Liver (tissue), 9 donors: Measurements from ENCODE around the gene ITGA5. TPM values are rescaled to one million over a fixed set of nuclear protein-coding genes. Genes with fewer than 3 reads are reported as not detected.
A peak's percentile ranks its signal among the peaks of the same experiment; 100 is the strongest.

Source experiments
- DNase-seq: peaks from one replicate; pipeline ENCODE4 v3.0.0-alpha.2; 2017; ENCODE audit warnings: low spot score
- H3K27ac ChIP-seq, 2 donors: one replicate each; pipeline ENCODE4 v1.7.0; 2013; ENCODE audit warnings: inconsistent platforms in 2 of 2, low read length in 2 of 2, control low read depth in 1 of 2, low read depth in 1 of 2, mild to moderate bottlenecking in 1 of 2
- H3K27me3 ChIP-seq, 4 donors: one replicate each; pipeline versions ENCODE4 v1.6.1 to v1.7.0; 2013; ENCODE audit warnings: low read length in 3 of 4, inconsistent platforms in 1 of 4, mild to moderate bottlenecking in 1 of 4, moderate library complexity in 1 of 4; ENCODE audit not compliant: control insufficient read depth in 4 of 4, insufficient read depth in 4 of 4
- H3K36me3 ChIP-seq, 4 donors: one replicate each; pipeline versions ENCODE4 v1.6.1 to v1.7.0; 2013; ENCODE audit warnings: low read length in 3 of 4, mild to moderate bottlenecking in 3 of 4, low read depth in 1 of 4, moderate library complexity in 1 of 4; ENCODE audit not compliant: control insufficient read depth in 4 of 4, insufficient read depth in 3 of 4
- H3K4me1 ChIP-seq, 4 donors: one replicate each; pipeline versions ENCODE4 v1.6.1 to v1.7.0; 2013; ENCODE audit warnings: low read length in 3 of 4, mild to moderate bottlenecking in 3 of 4, moderate library complexity in 1 of 4; ENCODE audit not compliant: control insufficient read depth in 4 of 4, insufficient read depth in 4 of 4
- H3K4me3 ChIP-seq, 3 donors: one replicate each; pipeline versions ENCODE4 v1.6.1 to v1.7.0; 2013; ENCODE audit warnings: low read length in 3 of 3, control low read depth in 1 of 3, low read depth in 1 of 3, mild to moderate bottlenecking in 1 of 3
- H3K9ac ChIP-seq, 2 donors: one replicate each; pipeline ENCODE4 v1.7.0; 2013; ENCODE audit warnings: low read length in 2 of 2, mild to moderate bottlenecking in 2 of 2, moderate library complexity in 2 of 2, control low read depth in 1 of 2, low read depth in 1 of 2
- H3K9me3 ChIP-seq, 4 donors: one replicate each; pipeline versions ENCODE4 v1.6.1 to v1.7.0; 2013; ENCODE audit warnings: low read length in 3 of 4; ENCODE audit not compliant: control insufficient read depth in 4 of 4
- ATF3 ChIP-seq: IDR thresholded peaks from 2 replicates; pipeline ENCODE4 v1.6.1; 2016; ENCODE audit warnings: antibody characterized with exemption
- CTCF ChIP-seq: fragments of 150-350 bp; IDR thresholded peaks from 2 replicates; pipeline ENCODE4 v1.5.1; 2017; ENCODE audit warnings: improper control_type of control experiment, low read depth, low read length; ENCODE audit not compliant: missing input control
- EGR1 ChIP-seq, 2 donors: IDR thresholded peaks; 2 replicates each; pipeline ENCODE4 v1.6.1; 2016 to 2018; ENCODE audit warnings: antibody characterized with exemption in 2 of 2, low read depth in 2 of 2
- FOXA1 ChIP-seq: IDR thresholded peaks from 2 replicates; pipeline ENCODE4 v1.6.1; 2016; ENCODE audit warnings: antibody characterized with exemption
- FOXA2 ChIP-seq: IDR thresholded peaks from 2 replicates; pipeline ENCODE4 v1.6.1; 2016; ENCODE audit warnings: antibody characterized with exemption
- GABPA ChIP-seq, 2 donors: IDR thresholded peaks in 1 of 2; conservative IDR thresholded peaks in 1 of 2; 2 replicates each; pipeline ENCODE4 v1.6.1; 2016; ENCODE audit warnings: antibody characterized with exemption in 2 of 2, mild to moderate bottlenecking in 1 of 2, moderate library complexity in 1 of 2
- HNF4A ChIP-seq, 2 donors: conservative IDR thresholded peaks; 2 replicates each; pipeline ENCODE4 v1.6.1; 2016; ENCODE audit warnings: antibody characterized with exemption in 2 of 2, mild to moderate bottlenecking in 2 of 2
- HNF4G ChIP-seq: IDR thresholded peaks from 2 replicates; pipeline ENCODE4 v1.6.1; 2016; ENCODE audit warnings: antibody characterized with exemption
- JUND ChIP-seq, 2 donors: IDR thresholded peaks; 2 replicates each; pipeline ENCODE4 v1.6.1; 2016; ENCODE audit warnings: antibody characterized with exemption in 2 of 2
- MAX ChIP-seq: IDR thresholded peaks from 2 replicates; pipeline ENCODE4 v1.6.1; 2016; ENCODE audit warnings: antibody characterized with exemption
- NR2F2 ChIP-seq: IDR thresholded peaks from 2 replicates; pipeline ENCODE4 v1.6.1; 2016; ENCODE audit warnings: antibody characterized with exemption
- RAD21 ChIP-seq, 2 donors: IDR thresholded peaks; 2 replicates each; pipeline ENCODE4 v1.6.1; 2016; ENCODE audit warnings: antibody characterized with exemption in 2 of 2, mild to moderate bottlenecking in 2 of 2
- REST ChIP-seq: IDR thresholded peaks from 2 replicates; pipeline ENCODE4 v1.6.1; 2016; ENCODE audit warnings: antibody characterized with exemption, mild to moderate bottlenecking
- RXRA ChIP-seq, 2 donors: IDR thresholded peaks; 2 replicates each; pipeline ENCODE4 v1.6.1; 2017 to 2018; ENCODE audit warnings: antibody characterized with exemption in 2 of 2, mild to moderate bottlenecking in 1 of 2
- SP1 ChIP-seq: IDR thresholded peaks from 2 replicates; pipeline ENCODE4 v1.6.1; 2018; ENCODE audit warnings: antibody characterized with exemption, mild to moderate bottlenecking
- TAF1 ChIP-seq: conservative IDR thresholded peaks from 2 replicates; pipeline ENCODE4 v1.6.1; 2016; ENCODE audit warnings: antibody characterized with exemption, mild to moderate bottlenecking
- YY1 ChIP-seq: IDR thresholded peaks from 2 replicates; pipeline ENCODE4 v1.6.1; 2016; ENCODE audit warnings: antibody characterized with exemption, mild to moderate bottlenecking
- ZBTB33 ChIP-seq: IDR thresholded peaks from 2 replicates; pipeline ENCODE4 v1.6.1; 2016; ENCODE audit warnings: antibody characterized with exemption
- WGBS: extraction: QIAGEN DNeasy Blood & Tissue Kit; methylation state at CpG from one replicate; pipeline ENCODE4 v1.1.7; 2013; 5-methylcytosine and 5-hydroxymethylcytosine counted together
- polyA plus RNA-seq, 2 donors: library from polyadenylated mRNA; stranded (reverse) in 1 of 2; unstranded in 1 of 2; fragments of 200-250 nt in 1 of 2; fragments of >200 nt in 1 of 2; fragmentation: Nextera tagmentation in 1 of 2; extraction: Ambion mirVana in 1 of 2; gene quantifications; one replicate each; pipeline versions ENCODE4 v1.2.1 to v1.2.3, GENCODE V29; 2013 to 2015
- total RNA-seq, 2 donors: library from RNA; depleted of rRNA; stranded (reverse); fragments of >200 nt; gene quantifications; one replicate each; pipeline ENCODE4 v1.2.3, GENCODE V29; 2014
- donor health status: healthy.
- donor health status: healthy.
- donor health status: healthy.
- donor health status: healthy.
- donor health status: healthy.

Gene ITGA5
- total and polyA plus RNA-seq, 4 donors = 26.6 to 60.7 (median 39.6) TPM

GRCh38 chr12:54431911-54432814 lies 13.1 kb upstream of the ITGA5 start:
- no peaks in the 10 kb centered on the region for H3K9me3 ChIP-seq
- no peaks in the 10 kb centered on the region for H3K36me3 ChIP-seq
- H3K4me3 ChIP-seq = no peak overlapping the region
- H3K4me1 ChIP-seq = peaks cover 5 to 25% (median 17%) of the 10 kb centered on the region in 4 donors
- no peaks in the 10 kb centered on the region for H3K27me3 ChIP-seq
- DNase-seq = no peak
- 48% methylated on average over 9 of the region's 9 CpGs for WGBS
- no peak overlapping the region for H3K9ac ChIP-seq
- TF ChIP-seq SP1 (peak; percentile 14), ATF3 (no peak), HNF4G (no peak), NR2F2 (no peak), CTCF (no peak), FOXA2 (no peak), RAD21 (IDR thresholded peaks at IDR 0.05) (no peak), GABPA (IDR thresholded peaks at IDR 0.05 in 1 of 2, conservative IDR thresholded peaks at IDR 0.05 in 1 of 2) (no peak), EGR1 (IDR thresholded peaks at IDR 0.05; ENCODE audit: low read depth in 2 of 2) (no peak), RXRA (IDR thresholded peaks at IDR 0.05) (peak in 1 of 2 donors; percentile 17), HNF4A (conservative IDR thresholded peaks at IDR 0.05) (no peak), MAX (no peak), REST (peak; percentile 14), ZBTB33 (no peak), YY1 (peak; percentile 32), FOXA1 (no peak), TAF1 (no peak), JUND (IDR thresholded peaks at IDR 0.05) (no peak)
- peak overlapping the region in 1 of 2 donors; percentile 37 for H3K27ac ChIP-seq
